Stimulated activated CD8-positive, alpha-beta memory T cell treated with anti-CD3 and anti-CD28 coated beads, Interleukin-2, amount 100 ng/mL, for 1 hour (primary cell): Measurements from ENCODE around the gene DPP6.

Source experiments
- DNase-seq, 2 donors: peaks; one replicate each; pipeline ENCODE4 v3.0.0-alpha.2; 2020; ENCODE audit warnings: low read depth in 2 of 2

Gene DPP6

DNA sequence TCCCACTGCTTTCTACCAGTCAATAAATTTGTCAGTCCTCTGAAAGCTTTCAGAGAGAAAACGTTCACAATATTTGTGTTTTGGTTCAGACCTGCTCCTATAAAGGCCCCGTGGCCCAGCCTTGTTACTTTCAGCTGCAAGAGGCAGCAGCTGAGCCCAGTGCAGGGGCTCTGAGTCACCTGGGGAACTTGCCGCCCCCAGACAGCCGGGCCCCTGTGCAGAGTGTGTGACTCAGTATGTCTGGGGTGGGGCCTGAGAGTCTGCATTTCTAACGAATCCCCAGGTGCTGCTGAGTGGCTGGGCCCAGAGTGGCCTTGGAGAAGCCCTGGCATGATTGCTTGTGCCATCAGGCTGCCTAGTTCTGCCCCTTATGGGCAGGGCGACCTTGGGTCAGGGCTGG is 647.2 kb downstream of the DPP6 start:
- DNase-seq = no peak

DNA sequence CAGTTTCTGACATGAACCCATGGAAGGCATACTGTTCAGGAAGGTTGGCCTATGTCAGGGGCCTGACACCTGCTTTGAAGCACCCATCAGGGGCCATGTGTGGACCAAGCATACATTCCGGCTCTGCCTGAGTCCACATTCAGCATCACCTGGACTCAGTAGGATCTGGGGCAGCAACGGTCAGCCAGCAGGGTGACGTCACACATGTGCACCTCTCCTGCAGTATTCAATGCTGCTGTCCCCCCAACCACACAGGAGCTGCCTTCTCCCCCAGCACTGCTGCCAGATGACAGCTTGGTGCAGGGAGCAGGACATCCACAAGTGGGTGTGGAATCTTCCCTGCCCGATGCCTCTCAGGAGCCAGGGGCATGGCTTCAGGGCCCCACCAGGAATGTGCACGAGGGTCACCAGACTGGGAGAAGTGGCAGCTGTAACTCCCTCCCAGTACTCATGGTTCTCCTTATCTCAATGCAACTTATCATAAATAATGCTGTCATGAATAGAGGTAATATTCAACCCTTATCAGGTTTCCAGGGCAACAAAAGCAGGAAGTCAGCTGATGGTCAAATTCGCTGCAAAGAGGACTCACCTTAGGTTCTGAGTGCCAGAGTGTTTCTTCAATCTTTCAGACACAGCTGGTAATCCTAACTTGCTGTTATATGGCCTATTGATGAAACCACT is 657.8 kb downstream of the DPP6 start:
- no peak for DNase-seq

- no peak for DNase-seq
These were observed 667.8 kb downstream of the DPP6 start for GRCh38 chr7:154720016-154720415.

- DNase-seq = no peak
These were observed 668.9 kb downstream of the DPP6 start for GRCh38 chr7:154721086-154721485.

DNA sequence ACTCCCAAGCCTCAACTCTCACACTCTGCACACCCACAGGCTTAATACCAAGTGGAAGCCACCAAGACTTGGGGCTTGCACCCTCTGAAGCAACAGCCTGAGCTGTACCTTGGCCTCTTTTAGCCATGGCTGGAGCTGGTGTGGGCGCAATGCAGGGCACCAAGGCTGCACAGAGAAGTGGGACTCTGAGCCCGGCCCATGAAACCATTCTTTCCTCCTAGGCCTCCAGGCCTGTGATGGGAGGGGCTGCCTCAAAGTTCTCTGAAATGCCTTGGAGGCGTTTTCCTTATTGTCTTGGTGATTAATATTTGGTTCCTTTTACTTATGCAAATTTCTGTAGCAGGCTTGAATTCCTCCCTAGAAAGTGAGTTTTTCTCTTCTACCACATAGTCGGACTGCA is 674.2 kb downstream of the DPP6 start:
- DNase-seq = no peak

DNA sequence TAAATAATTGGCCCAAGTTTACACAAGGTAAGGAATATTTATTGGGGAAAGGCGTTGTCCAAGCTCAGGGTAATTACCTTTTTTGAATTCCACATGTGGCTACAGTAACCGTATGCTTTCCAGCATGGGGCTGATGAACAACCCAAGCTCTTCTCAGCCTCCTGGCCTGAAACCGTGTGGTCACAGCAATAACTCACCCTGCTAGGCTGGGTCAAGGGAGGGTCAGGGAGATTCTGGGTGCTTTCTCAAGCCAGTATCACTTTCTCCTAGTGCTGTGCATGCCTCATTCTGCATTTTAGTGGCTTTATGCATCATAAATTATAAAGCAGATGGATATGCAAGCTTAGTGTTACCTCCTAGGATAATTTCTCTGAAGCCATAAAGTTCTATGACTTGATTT is 676.9 kb downstream of the DPP6 start:
- DNase-seq = no peak

DNA sequence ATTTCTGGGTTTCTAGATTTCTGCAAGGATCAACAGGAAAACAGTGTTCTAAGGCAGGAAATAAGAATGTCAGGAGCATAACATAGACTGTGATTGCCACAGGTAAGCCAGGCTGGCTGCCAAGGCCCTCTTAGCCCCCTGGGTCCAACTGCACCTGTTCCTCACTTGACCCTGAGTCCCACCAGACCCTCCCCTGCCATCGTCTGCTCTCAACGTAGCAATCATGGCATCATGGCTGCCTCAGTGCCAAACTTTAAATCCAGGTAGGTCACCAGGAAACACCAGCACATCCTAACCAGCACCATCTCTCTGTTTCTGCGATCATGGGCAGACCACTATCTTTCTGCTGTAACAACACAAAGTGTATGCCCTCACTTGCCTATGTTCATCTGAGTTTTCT is 683.6 kb downstream of the DPP6 start:
- DNase-seq = no peak

DNA sequence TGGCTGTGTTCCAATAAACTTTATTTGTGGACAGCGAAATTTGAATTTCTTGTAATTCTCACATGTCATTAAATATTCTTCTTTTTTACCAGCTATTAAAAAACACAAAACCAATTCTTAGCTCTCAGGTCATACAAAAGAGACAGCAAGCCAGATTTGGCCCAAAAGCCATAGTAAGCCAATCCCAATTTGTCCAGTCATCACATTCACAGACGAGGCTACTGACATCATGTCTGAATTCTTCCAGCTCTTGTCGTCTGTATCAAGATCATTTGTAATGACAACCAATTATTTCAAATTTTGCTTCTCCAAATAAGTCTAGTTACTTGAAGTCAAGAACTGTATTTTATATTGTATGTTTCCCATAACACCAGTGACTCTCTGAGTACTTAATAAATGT is 684.2 kb downstream of the DPP6 start:
- DNase-seq = no peak

- no peak for DNase-seq
These were observed 686.0 kb downstream of the DPP6 start for GRCh38 chr7:154738216-154738615.

- no peak for DNase-seq
These were observed 688.9 kb downstream of the DPP6 start for GRCh38 chr7:154741131-154741530.

DNA sequence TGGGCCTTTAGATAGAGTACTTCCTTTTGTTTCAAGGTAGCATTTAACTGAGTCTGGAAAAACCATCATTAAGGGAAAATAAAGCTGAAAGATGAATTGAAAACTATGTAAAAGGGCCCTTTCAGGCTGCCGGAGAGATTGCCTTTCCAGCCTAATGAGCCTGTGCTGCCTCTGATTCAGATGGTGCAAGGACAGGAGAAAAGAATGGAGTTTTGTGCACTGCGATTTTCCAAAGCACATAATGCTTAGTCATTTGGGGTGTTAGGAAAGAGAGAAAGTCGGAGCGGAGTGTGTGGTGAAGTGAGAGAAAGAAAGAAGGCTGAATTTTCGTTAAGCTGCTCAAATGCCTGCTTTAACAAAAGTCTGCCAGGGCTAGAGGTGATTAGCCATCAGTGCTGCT is 691.0 kb downstream of the DPP6 start:
- no peak for DNase-seq

GRCh38 chr7:154744256-154744860 is 692.2 kb downstream of the DPP6 start:
- DNase-seq = no peak

DNA sequence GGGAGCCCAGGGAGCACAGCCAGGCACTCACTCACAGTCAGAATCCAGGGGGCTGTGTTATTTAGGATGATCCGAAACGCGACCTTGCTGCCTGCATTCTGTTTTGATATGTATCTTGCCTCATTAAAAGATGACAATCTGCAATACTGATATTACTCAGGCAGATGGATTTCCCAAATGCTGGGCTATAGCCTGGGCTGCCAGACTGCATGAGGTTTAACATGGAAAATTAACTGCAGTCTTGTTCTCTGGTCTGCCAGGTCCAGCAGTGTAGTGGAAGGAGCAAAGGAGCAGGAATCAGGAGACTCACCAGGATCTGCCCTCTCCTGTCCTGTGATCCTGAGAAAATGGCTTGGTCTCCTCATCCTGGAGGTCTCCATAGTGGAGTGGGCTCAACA is 692.7 kb downstream of the DPP6 start:
- DNase-seq = no peak

GRCh38 chr7:154746571-154747360 is 694.6 kb downstream of the DPP6 start:
- DNase-seq = no peak

- no peak for DNase-seq
These were observed 696.0 kb downstream of the DPP6 start for GRCh38 chr7:154748089-154748786.

- no peak for DNase-seq
These were observed 698.2 kb downstream of the DPP6 start for GRCh38 chr7:154750353-154750801.

GRCh38 chr7:154753226-154753625 is 701.0 kb downstream of the DPP6 start:
- DNase-seq = no peak

DNA sequence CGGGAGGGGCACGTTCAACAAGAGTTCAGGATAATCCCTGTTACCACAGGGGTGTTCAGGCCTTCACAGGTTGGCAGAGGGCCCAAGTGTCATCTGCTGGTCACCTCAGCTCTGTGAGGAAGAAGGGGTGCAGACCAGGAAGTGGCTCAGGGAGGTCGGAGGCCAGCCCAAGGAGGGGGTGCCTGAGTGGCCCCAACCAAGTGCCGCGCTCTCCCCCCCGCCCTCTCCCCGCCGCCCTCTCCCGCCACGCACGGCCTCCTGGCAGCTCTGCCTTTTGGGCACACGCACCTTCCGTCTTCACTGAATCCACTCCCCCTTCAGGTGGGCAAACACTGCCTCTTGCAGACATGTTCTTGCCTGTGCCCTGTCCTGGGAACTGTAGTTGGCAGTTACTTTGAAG is 705.6 kb downstream of the DPP6 start:
- no peak for DNase-seq

- no peak for DNase-seq
These were observed 707.8 kb downstream of the DPP6 start for GRCh38 chr7:154759989-154760388.

DNA sequence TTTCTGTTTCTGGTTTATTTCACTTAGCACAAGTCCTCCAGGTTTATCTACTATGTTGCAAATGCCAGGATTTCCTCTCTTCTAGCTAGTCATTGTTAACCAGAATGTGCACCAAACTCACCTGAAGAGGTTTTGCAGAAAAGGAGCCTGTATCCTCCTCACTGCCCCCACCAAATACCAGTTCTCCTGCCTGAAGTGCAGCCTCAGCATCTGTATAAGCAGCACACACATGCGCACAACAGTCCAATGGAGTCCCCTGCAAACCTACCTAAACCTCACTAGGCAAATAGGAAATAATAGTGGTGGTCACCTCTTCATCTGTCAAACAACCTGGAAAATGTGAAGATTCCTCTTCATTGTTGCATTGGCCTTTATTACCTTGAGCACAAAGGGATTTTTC is 712.9 kb downstream of the DPP6 start:
- no peak for DNase-seq

GRCh38 chr7:154767142-154767541 is 714.9 kb downstream of the DPP6 start:
- DNase-seq = no peak

DNA sequence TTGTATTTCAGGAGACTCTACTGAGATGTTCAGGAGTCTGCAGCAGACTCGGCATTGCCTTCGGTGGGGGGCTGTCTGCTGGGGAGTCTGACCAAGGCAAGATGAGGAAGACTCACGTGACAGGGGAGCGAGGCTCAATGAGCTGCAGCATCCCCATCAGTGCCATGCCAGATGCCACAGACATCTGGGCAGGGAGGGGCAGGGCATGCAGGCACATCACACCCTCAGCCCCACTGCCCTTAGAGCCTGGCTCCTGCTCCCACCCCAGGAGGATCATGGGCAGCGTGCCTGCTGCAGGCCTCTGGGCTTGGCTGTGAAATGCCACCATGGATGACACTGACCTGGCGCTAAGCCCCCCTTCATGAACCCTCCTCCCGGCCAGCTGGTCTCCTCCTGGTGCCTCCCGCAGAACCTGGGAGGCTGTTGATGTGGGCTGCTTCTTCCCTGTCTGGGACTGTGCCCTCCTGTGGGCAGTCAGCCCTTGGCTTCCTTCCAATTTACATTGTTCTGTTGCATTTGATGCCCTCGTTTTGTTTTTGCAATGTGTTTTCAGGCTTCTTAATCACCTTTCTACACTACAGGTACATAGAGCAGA is 715.7 kb downstream of the DPP6 start:
- DNase-seq = no peak
